Measurements from ENCODE around the gene CENPL.

- no peak for TF ChIP-seq CTCF (IDR thresholded peaks at IDR 0.05)
- no peak for TF ChIP-seq POLR2AphosphoS5 (IDR thresholded peaks at IDR 0.05)
These were observed 27.4 kb upstream of the CENPL start for GRCh38 chr1:173852105-173852504.

All from breast epithelium (tissue), 3 donors.